ENCODE measurements around the gene RAVER1.

RAVER1 gene

DNA sequence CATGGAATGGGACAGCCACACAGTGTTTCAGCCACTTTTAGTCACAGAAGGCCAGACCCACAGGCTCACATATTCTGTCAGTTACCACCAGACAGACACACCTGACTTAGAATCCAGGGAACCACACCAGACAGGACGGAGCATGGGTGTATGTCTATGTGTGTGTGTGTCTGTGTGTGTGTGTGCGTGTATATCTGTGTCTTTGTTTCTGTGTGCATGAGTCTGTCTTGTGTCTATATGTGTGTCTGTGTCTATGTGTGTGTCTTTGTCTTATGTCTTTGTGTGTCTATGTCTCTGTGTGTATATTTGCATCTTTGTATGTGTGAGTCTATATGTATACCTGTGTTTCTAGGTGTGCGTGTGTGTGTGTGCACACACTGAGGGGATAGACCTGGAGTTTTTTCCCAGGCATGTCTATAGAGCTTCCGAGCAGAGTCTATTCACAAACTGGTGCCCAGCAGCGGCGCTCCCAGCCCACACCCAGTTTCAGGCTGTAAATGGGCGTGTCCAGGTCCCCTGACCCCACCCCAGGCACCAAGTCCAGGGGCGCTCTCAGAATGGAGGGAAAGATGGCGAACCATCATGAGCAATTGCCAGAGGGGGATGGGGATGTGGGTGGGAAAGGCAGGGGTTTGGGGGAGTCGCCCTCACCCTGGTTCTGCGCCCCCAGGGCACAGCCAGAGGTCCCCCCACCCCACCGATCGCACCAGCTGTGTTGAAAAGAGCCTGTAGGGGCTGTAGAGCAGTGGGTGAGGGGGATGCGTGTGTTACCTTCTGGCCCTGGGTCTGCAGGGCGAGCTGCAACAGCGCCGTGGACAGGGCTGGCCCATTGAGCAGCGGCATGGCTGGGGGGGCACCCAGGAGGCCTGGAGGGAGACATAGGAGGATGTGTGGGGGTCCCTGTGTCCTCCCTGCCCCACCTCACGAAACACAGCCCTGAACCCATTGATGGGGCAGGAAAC lies 11.2 kb downstream of the RAVER1 start (continued):
- TF ChIP-seq SALL2 (tag by site-specific recombination; IDR thresholded peaks at IDR 0.05; ENCODE audit: borderline replicate concordance), result no peak

DNA sequence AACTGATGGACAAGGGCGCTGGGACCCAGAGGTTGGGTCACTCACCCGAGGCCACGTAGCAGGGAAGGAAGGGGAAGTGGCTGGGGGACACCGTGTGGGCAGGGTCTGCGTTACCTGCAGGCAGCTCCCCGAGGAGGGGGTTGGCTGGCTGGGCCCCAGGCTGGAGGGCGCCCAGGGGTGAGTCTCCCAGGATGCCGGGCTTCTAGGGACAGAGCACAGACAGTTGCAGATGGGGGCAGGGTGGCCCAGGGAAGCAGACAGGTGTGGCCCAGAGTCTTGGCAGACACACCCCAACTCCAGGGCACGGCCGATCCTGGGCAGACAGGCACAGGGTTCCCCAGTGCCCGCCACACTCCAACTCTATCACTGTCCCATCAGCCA lies 11.9 kb downstream of the RAVER1 start:
- peaks cover 38 to 95% of the 10 kb centered on the region in 2 experiments; a peak in 2 of 3 replicates for H3K36me3 ChIP-seq (ENCODE audit: control insufficient read depth in 2 of 2, insufficient read depth in 1 of 2, low read length in 2 of 2)
- no peaks in the 10 kb centered on the region; the same call in 1 of the 2 replicates for H3K4me1 ChIP-seq (ENCODE audit: control insufficient read depth, insufficient read depth, low read length)
- ChIA-PET CTCF (interaction anchor here (1.0 kb wide), 1 partner anchor 30 kb away, joined by 5 read pairs; no protein-coding TSS in a partner anchor), POLR2A (interaction anchor here (1.8 kb wide), 1 partner anchor 12 kb away, joined by 5 read pairs; the partner anchor contains the start of gene RAVER1)
- no peak overlapping the region for H3K4me3 ChIP-seq (ENCODE audit: low read depth, low read length)
- H3K27ac ChIP-seq (ENCODE audit: extremely low read depth, low read depth, low read length), result no peak overlapping the region
- no peaks in the 10 kb centered on the region for H3K9me3 ChIP-seq (ENCODE audit: control insufficient read depth, insufficient read depth, low read depth, low read length)
- TF ChIP-seq GLI2 (tag by site-specific recombination; IDR thresholded peaks at IDR 0.05; ENCODE audit: borderline replicate concordance, low read depth), result no peak
- TF ChIP-seq, protein P1, sequence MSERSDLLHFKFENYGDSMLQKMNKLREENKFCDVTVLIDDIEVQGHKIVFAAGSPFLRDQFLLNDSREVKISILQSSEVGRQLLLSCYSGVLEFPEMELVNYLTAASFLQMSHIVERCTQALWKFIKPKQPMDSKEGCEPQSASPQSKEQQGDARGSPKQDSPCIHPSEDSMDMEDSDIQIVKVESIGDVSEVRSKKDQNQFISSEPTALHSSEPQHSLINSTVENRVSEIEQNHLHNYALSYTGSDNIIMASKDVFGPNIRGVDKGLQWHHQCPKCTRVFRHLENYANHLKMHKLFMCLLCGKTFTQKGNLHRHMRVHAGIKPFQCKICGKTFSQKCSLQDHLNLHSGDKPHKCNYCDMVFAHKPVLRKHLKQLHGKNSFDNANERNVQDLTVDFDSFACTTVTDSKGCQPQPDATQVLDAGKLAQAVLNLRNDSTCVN (tag by site-specific recombination; optimal IDR thresholded peaks at IDR 0.05), result no peak
- no peak for TF ChIP-seq ZNF202 (tag by site-specific recombination; IDR thresholded peaks at IDR 0.05; ENCODE audit: borderline replicate concordance)
- TF ChIP-seq, protein P2, sequence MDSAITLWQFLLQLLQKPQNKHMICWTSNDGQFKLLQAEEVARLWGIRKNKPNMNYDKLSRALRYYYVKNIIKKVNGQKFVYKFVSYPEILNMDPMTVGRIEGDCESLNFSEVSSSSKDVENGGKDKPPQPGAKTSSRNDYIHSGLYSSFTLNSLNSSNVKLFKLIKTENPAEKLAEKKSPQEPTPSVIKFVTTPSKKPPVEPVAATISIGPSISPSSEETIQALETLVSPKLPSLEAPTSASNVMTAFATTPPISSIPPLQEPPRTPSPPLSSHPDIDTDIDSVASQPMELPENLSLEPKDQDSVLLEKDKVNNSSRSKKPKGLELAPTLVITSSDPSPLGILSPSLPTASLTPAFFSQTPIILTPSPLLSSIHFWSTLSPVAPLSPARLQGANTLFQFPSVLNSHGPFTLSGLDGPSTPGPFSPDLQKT (IDR thresholded peaks at IDR 0.05; ENCODE audit: borderline replicate concordance, low read depth, low read length), result no peak
- TF ChIP-seq, protein P3, sequence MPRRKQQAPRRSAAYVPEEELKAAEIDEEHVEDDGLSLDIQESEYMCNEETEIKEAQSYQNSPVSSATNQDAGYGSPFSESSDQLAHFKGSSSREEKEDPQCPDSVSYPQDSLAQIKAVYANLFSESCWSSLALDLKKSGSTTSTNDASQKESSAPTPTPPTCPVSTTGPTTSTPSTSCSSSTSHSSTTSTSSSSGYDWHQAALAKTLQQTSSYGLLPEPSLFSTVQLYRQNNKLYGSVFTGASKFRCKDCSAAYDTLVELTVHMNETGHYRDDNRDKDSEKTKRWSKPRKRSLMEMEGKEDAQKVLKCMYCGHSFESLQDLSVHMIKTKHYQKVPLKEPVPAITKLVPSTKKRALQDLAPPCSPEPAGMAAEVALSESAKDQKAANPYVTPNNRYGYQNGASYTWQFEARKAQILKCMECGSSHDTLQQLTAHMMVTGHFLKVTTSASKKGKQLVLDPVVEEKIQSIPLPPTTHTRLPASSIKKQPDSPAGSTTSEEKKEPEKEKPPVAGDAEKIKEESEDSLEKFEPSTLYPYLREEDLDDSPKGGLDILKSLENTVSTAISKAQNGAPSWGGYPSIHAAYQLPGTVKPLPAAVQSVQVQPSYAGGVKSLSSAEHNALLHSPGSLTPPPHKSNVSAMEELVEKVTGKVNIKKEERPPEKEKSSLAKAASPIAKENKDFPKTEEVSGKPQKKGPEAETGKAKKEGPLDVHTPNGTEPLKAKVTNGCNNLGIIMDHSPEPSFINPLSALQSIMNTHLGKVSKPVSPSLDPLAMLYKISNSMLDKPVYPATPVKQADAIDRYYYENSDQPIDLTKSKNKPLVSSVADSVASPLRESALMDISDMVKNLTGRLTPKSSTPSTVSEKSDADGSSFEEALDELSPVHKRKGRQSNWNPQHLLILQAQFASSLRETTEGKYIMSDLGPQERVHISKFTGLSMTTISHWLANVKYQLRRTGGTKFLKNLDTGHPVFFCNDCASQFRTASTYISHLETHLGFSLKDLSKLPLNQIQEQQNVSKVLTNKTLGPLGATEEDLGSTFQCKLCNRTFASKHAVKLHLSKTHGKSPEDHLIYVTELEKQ (tag by site-specific recombination; IDR thresholded peaks at IDR 0.05; ENCODE audit: borderline replicate concordance), result no peak
- TF ChIP-seq, protein P4, sequence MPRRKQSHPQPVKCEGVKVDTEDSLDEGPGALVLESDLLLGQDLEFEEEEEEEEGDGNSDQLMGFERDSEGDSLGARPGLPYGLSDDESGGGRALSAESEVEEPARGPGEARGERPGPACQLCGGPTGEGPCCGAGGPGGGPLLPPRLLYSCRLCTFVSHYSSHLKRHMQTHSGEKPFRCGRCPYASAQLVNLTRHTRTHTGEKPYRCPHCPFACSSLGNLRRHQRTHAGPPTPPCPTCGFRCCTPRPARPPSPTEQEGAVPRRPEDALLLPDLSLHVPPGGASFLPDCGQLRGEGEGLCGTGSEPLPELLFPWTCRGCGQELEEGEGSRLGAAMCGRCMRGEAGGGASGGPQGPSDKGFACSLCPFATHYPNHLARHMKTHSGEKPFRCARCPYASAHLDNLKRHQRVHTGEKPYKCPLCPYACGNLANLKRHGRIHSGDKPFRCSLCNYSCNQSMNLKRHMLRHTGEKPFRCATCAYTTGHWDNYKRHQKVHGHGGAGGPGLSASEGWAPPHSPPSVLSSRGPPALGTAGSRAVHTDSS (tag by site-specific recombination; IDR thresholded peaks at IDR 0.05), result no peak
- TF ChIP-seq ZNF324 (tag by site-specific recombination; IDR thresholded peaks at IDR 0.05), result no peak
- TF ChIP-seq ZNF169 (tag by site-specific recombination; IDR thresholded peaks at IDR 0.05), result no peak
- TF ChIP-seq, protein P5, sequence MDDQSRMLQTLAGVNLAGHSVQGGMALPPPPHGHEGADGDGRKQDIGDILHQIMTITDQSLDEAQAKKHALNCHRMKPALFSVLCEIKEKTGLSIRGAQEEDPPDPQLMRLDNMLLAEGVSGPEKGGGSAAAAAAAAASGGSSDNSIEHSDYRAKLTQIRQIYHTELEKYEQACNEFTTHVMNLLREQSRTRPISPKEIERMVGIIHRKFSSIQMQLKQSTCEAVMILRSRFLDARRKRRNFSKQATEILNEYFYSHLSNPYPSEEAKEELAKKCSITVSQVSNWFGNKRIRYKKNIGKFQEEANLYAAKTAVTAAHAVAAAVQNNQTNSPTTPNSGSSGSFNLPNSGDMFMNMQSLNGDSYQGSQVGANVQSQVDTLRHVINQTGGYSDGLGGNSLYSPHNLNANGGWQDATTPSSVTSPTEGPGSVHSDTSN (CRISPR knock-in tag; IDR thresholded peaks at IDR 0.05), result no peak
- TF ChIP-seq ZBTB49 (tag by site-specific recombination; IDR thresholded peaks at IDR 0.05; ENCODE audit: low read depth), result no peak
- TF ChIP-seq ZFP3 (tag by site-specific recombination; IDR thresholded peaks at IDR 0.05; ENCODE audit: low read depth), result no peak
- no peak for TF ChIP-seq ZNF768 (tag by site-specific recombination; IDR thresholded peaks at IDR 0.05)
- TF ChIP-seq, protein P6, sequence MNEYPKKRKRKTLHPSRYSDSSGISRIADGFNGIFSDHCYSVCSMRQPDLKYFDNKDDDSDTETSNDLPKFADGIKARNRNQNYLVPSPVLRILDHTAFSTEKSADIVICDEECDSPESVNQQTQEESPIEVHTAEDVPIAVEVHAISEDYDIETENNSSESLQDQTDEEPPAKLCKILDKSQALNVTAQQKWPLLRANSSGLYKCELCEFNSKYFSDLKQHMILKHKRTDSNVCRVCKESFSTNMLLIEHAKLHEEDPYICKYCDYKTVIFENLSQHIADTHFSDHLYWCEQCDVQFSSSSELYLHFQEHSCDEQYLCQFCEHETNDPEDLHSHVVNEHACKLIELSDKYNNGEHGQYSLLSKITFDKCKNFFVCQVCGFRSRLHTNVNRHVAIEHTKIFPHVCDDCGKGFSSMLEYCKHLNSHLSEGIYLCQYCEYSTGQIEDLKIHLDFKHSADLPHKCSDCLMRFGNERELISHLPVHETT (tag by site-specific recombination; IDR thresholded peaks at IDR 0.05), result no peak
- TF ChIP-seq KLF7 (tag by site-specific recombination; IDR thresholded peaks at IDR 0.05; ENCODE audit: borderline replicate concordance), result no peak
- TF ChIP-seq ZNF292 (tag by site-specific recombination; IDR thresholded peaks at IDR 0.05; ENCODE audit: borderline replicate concordance, low read depth), result no peak
- no peak for TF ChIP-seq ZNF488 (tag by site-specific recombination; IDR thresholded peaks at IDR 0.05)
- no peak for TF ChIP-seq KLF17 (tag by site-specific recombination; IDR thresholded peaks at IDR 0.05)

Data from HEK293 (cell line).